Stomach (tissue), 4 donors: Measurements from ENCODE around the gene SLC25A33.

Experiments
- EP300 ChIP-seq: sonication (generic); formaldehyde crosslinking; IDR thresholded peaks from one replicate; pipeline ENCODE4 v1.6.1; 2017; ENCODE audit warnings: antibody characterized with exemption
- POLR2A ChIP-seq, 4 donors: fragments of 450-650 bp; IDR thresholded peaks; one replicate each; pipeline ENCODE4 v1.6.1; 2016; ENCODE audit warnings: antibody characterized with exemption in 4 of 4, control low read depth in 2 of 4, mild to moderate bottlenecking in 1 of 4, moderate library complexity in 1 of 4
- TF ChIP-seq, protein P1 (sequence below), 7 experiments: fragments of 450-650 bp in 4 of 7; fragments of 200-600 bp in 3 of 7; sonication (generic) in 3 of 7; IDR thresholded peaks; one replicate each; pipeline ENCODE4 v1.5.1; 2016 to 2019; ENCODE audit warnings: antibody characterized with exemption in 7 of 7, control low read depth in 2 of 7, mild to moderate bottlenecking in 1 of 7

GRCh38 chr1:9580942-9581341 is 41.7 kb downstream of the SLC25A33 start:
- TF ChIP-seq, protein P1, sequence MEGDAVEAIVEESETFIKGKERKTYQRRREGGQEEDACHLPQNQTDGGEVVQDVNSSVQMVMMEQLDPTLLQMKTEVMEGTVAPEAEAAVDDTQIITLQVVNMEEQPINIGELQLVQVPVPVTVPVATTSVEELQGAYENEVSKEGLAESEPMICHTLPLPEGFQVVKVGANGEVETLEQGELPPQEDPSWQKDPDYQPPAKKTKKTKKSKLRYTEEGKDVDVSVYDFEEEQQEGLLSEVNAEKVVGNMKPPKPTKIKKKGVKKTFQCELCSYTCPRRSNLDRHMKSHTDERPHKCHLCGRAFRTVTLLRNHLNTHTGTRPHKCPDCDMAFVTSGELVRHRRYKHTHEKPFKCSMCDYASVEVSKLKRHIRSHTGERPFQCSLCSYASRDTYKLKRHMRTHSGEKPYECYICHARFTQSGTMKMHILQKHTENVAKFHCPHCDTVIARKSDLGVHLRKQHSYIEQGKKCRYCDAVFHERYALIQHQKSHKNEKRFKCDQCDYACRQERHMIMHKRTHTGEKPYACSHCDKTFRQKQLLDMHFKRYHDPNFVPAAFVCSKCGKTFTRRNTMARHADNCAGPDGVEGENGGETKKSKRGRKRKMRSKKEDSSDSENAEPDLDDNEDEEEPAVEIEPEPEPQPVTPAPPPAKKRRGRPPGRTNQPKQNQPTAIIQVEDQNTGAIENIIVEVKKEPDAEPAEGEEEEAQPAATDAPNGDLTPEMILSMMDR (IDR thresholded peaks at IDR 0.05), result no peak
- TF ChIP-seq POLR2A (IDR thresholded peaks at IDR 0.05) (no peak), EP300 (no peak)
